Measurements from ENCODE around the gene CERS5.

CERS5 gene

GRCh38 chr12:50167049-50167828 lies at the start of gene CERS5:
TSS of gene CERS5 (minus strand) at chr12:50167369. CDS start at chr12:50167297, 72 bp downstream.
- DNase-seq, result peak; percentile 99

- DNase-seq, result no peak
Observed at GRCh38 chr12:50215033-50215432, 47.9 kb upstream of the CERS5 start.

GRCh38 chr12:50214018-50214417 lies 46.8 kb upstream of the CERS5 start:
- no peak for DNase-seq

GRCh38 chr12:50213439-50213838 lies 46.3 kb upstream of the CERS5 start:
- no peak for DNase-seq

GRCh38 chr12:50212071-50212467 lies 44.9 kb upstream of the CERS5 start:
- DNase-seq, result no peak

GRCh38 chr12:50211392-50212070 lies 44.4 kb upstream of the CERS5 start:
- DNase-seq, result peak; percentile 36

- no peak for DNase-seq
Observed at GRCh38 chr12:50207424-50207823, 40.3 kb upstream of the CERS5 start.

GRCh38 chr12:50205648-50206047 lies 38.5 kb upstream of the CERS5 start:
- no peak for DNase-seq

GRCh38 chr12:50203691-50204090 lies 36.5 kb upstream of the CERS5 start:
- DNase-seq, result no peak

GRCh38 chr12:50201987-50202521 lies 34.9 kb upstream of the CERS5 start:
- DNase-seq, result no peak

- DNase-seq, result no peak
Observed at GRCh38 chr12:50200552-50201273, 33.5 kb upstream of the CERS5 start.

- DNase-seq, result no peak
Observed at GRCh38 chr12:50198829-50199228, 31.7 kb upstream of the CERS5 start.

- no peak for DNase-seq
Observed at GRCh38 chr12:50197297-50197727, 30.1 kb upstream of the CERS5 start.

GRCh38 chr12:50196537-50196936 lies 29.4 kb upstream of the CERS5 start:
- no peak for DNase-seq

- DNase-seq, result no peak
Observed at GRCh38 chr12:50195832-50196231, 28.7 kb upstream of the CERS5 start.

- no peak for DNase-seq
Observed at GRCh38 chr12:50192908-50193307, 25.7 kb upstream of the CERS5 start.

GRCh38 chr12:50192236-50192635 lies 25.1 kb upstream of the CERS5 start:
- DNase-seq, result no peak

- DNase-seq, result no peak
Observed at GRCh38 chr12:50190859-50191258, 23.7 kb upstream of the CERS5 start.

- no peak for DNase-seq
Observed at GRCh38 chr12:50188875-50189575, 21.9 kb upstream of the CERS5 start.

GRCh38 chr12:50188241-50188781 lies 21.1 kb upstream of the CERS5 start:
- DNase-seq, result no peak

GRCh38 chr12:50187084-50187900 lies 20.1 kb upstream of the CERS5 start:
- no peak for DNase-seq

- DNase-seq, result no peak
Observed at GRCh38 chr12:50186681-50187080, 19.5 kb upstream of the CERS5 start.
